Measurements from ENCODE around the gene ZBTB8B.

GRCh38 chr1:32494196-32494595, 29.3 kb downstream of the ZBTB8B start:
- TF ChIP-seq POLR2A (IDR thresholded peaks at IDR 0.05; ENCODE audit: low read depth, low read length) = no peak
- TF ChIP-seq POLR2AphosphoS5 (IDR thresholded peaks at IDR 0.05; ENCODE audit: low read depth, low read length) = no peak
- TF ChIP-seq PAX5 (IDR thresholded peaks at IDR 0.05; ENCODE audit: insufficient read depth, low read length, severe bottlenecking) = no peak
- TF ChIP-seq SPI1 (IDR thresholded peaks at IDR 0.05; ENCODE audit: low read depth, low read length) = no peak
